ENCODE measurements around the gene STAMBPL1. TPM values are rescaled to one million over a fixed set of nuclear protein-coding genes. Genes with fewer than 3 reads are reported as not detected.

Gene STAMBPL1
- total RNA-seq, 4 donors from 2014 or later = 14.4 to 26.3 (median 22.3) TPM

DNA sequence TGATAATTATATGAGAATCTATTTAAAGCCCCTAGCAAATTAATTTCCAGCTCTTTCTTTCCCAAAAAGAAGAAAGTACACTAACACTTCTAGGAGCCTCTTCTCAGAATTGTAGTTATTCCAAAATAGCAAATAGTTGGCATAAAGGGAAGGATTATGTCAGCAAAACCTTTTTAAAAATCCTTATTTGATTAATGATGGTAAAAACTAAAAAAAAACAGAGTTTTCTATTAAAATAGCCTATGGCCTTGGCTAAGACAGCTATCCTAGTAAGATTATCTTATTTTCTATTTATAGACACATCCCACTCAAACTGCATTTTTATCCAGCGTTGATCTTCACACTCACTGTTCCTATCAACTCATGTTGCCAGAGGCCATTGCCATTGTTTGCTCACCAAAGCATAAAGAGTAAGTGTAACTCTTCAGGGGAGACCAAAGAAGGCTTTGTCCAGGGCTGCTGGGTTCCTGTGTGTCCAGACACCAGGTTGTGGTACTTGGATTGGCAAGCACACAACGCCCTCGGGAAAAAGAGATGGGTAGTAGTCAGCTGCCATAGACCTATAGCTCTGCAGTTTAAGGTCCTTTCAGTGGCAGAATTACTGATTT, 41.0 kb downstream of the STAMBPL1 start:
- no peak for ATAC-seq
- 29 to 46% methylated on average over 3 of the region's 3 CpGs for WGBS, 2 donors (ENCODE audit: low coverage in 1 of 2)
- H3K4me1 ChIP-seq = peaks cover 3 to 33% (median 14%) of the 10 kb centered on the region in 3 donors
- H3K4me3 ChIP-seq = no peak overlapping the region
- H3K9me3 ChIP-seq = no peaks in the 10 kb centered on the region
- no peak for TF ChIP-seq POLR2AphosphoS5 (IDR thresholded peaks at IDR 0.05)
- no peak for TF ChIP-seq EP300 (IDR thresholded peaks at IDR 0.05)
- TF ChIP-seq CTCF (IDR thresholded peaks at IDR 0.05) = no peak
- no peak for TF ChIP-seq POLR2A (IDR thresholded peaks at IDR 0.05)
- no peaks in the 10 kb centered on the region for H3K36me3 ChIP-seq
- no peaks in the 10 kb centered on the region for H3K27me3 ChIP-seq
- H3K27ac ChIP-seq = peak overlapping the region; percentile 4 to 66 (median 28)

GRCh38 chr10:88922041-88922440, 42.0 kb downstream of the STAMBPL1 start:
- WGBS, 2 donors (ENCODE audit: low coverage in 1 of 2) = 70 to 85% methylated on average over 2 of the region's 2 CpGs
- no peak for TF ChIP-seq EP300 (IDR thresholded peaks at IDR 0.05)
- no peak for TF ChIP-seq CTCF (IDR thresholded peaks at IDR 0.05)
- no peak for TF ChIP-seq POLR2AphosphoS5 (IDR thresholded peaks at IDR 0.05)
- TF ChIP-seq POLR2A (IDR thresholded peaks at IDR 0.05) = no peak

DNA sequence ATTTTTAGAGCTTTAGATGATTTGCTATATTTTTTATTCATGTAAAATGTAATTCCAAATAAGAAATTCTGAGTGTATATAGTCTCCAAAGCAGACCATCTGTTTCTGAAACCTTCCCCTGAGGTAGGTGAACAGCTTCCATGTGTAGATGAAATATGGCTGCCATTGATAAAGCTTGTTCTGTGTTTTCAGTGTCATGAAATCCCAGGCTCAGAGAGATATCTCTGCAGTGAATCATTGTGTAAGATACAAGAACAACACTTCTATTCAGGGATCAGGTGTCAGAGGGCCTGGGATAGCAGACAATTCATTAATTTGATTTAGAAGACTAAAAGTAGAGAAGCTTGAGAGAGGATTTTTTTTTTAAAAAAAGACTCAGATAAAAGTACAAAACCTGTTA, 43.5 kb downstream of the STAMBPL1 start:
- H3K36me3 ChIP-seq = no peaks in the 10 kb centered on the region
- ATAC-seq = no peak
- TF ChIP-seq POLR2A (IDR thresholded peaks at IDR 0.05) (no peak), EP300 (IDR thresholded peaks at IDR 0.05) (no peak), POLR2AphosphoS5 (IDR thresholded peaks at IDR 0.05) (no peak), CTCF (IDR thresholded peaks at IDR 0.05) (no peak)
- no peaks in the 10 kb centered on the region for H3K9me3 ChIP-seq
- H3K4me1 ChIP-seq = peaks cover 10 to 49% (median 14%) of the 10 kb centered on the region in 3 donors
- H3K27ac ChIP-seq = no peak overlapping the region
- no peaks in the 10 kb centered on the region for H3K27me3 ChIP-seq
- no peak overlapping the region for H3K4me3 ChIP-seq

More at GRCh38 chr10:88922041-88922440, 42.0 kb downstream of the STAMBPL1 start:
- Histone ChIP-seq H3K9me3 (no peaks in the 10 kb centered on the region), H3K4me3 (no peak overlapping the region), H3K27me3 (no peaks in the 10 kb centered on the region), H3K27ac (no peak overlapping the region), H3K4me1 (peaks cover 8 to 42% (median 14%) of the 10 kb centered on the region in 3 donors), H3K36me3 (no peaks in the 10 kb centered on the region)
- no peak for ATAC-seq

GRCh38 chr10:88926566-88927415, 46.7 kb downstream of the STAMBPL1 start:
- peaks cover 3 to 30% (median 7%) of the 10 kb centered on the region in 3 donors for H3K4me1 ChIP-seq
- WGBS, 2 donors (ENCODE audit: low coverage in 1 of 2) = 16 to 22% methylated on average over 6 of the region's 6 CpGs
- H3K9me3 ChIP-seq = no peaks in the 10 kb centered on the region
- H3K36me3 ChIP-seq = no peaks in the 10 kb centered on the region
- H3K27me3 ChIP-seq = no peaks in the 10 kb centered on the region
- peak overlapping the region in 1 of 2 donors; percentile 3 for H3K4me3 ChIP-seq
- TF ChIP-seq POLR2AphosphoS5 (IDR thresholded peaks at IDR 0.05) (peak; percentile 64), EP300 (IDR thresholded peaks at IDR 0.05) (no peak)
- ATAC-seq = peak; percentile 75
- H3K27ac ChIP-seq = peak overlapping the region; percentile 43 to 73 (median 61)

DNA sequence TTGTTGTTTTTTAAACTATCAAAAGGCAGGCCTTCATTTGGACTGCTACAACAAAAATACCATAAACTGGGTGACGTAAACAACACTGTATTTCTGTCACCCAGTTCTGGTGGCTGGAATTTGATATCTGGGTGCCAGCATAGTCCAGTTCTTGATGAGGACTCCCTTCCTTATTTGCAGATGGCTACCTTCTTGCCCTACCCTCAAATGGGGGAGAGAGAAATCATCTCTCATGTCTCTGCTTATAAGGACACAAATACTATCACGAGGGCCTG, 47.3 kb downstream of the STAMBPL1 start:
- Histone ChIP-seq H3K9me3 (no peaks in the 10 kb centered on the region), H3K4me3 (no peak overlapping the region), H3K36me3 (no peaks in the 10 kb centered on the region), H3K27ac (peak overlapping the region; percentile 21 to 73 (median 51)), H3K4me1 (peaks cover 8 to 36% (median 9%) of the 10 kb centered on the region in 3 donors), H3K27me3 (no peaks in the 10 kb centered on the region)
- 43 to 56% methylated on average over 1 to 2 of the region's 2 CpGs for WGBS, 2 donors (ENCODE audit: low coverage in 1 of 2)
- no peak for ATAC-seq
- TF ChIP-seq POLR2AphosphoS5 (IDR thresholded peaks at IDR 0.05) (no peak), CTCF (IDR thresholded peaks at IDR 0.05) (no peak), EP300 (IDR thresholded peaks at IDR 0.05) (no peak), POLR2A (IDR thresholded peaks at IDR 0.05) (no peak)
